ENCODE measurements around the gene ZSWIM5. TPM values are rescaled to one million over a fixed set of nuclear protein-coding genes. Genes with fewer than 3 reads are reported as not detected.
A peak's percentile ranks its signal among the peaks of the same experiment; 100 is the strongest.

The ZSWIM5 gene
- total RNA-seq, 1 experiment from 2014 or later = 1.4 TPM

DNA sequence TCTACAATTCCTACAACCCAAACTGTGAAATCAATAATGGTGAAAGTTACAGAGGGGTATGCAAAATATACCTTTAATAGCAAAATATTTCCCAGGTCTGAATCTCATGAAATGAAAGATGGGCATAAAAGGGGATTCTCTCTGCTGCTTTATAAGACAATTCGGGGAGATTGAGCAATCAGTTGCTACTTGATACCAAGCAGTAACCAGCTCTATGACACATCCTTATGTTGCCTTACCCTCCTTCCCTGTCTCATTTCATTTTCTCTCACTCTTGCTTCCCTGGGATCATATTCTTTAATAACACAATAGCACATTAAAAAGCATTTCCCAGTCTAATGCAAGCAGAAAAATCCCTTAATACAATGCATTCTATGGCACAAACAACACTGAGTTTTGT lies 29.0 kb downstream of the ZSWIM5 start:
- H3K27me3 ChIP-seq (ENCODE audit: low read length) = no peaks in the 10 kb centered on the region
- no peak overlapping the region for H3K4me3 ChIP-seq (ENCODE audit: low read length)
- ChIA-PET CTCF (no interaction called here), POLR2A (ENCODE audit: unreplicated experiment) (no interaction called here)
- BruUV-seq (replicated peaks) = no TSS peak
- no peaks in the 10 kb centered on the region for H3K79me2 ChIP-seq (ENCODE audit: low read length)
- H3K9me3 ChIP-seq (ENCODE audit: low read length) = no peaks in the 10 kb centered on the region
- H3K4me2 ChIP-seq (ENCODE audit: low read length) = no peak overlapping the region
- H3F3A ChIP-seq (ENCODE audit: low read length, unreplicated experiment) = no peaks in the 10 kb centered on the region
- no peaks in the 10 kb centered on the region for H3K36me3 ChIP-seq (ENCODE audit: low read depth, low read length)
- intact Hi-C loops (cut with micrococcal nuclease) = no loop called here
- H3K27ac ChIP-seq (ENCODE audit: low read length) = no peak overlapping the region
- H4K20me1 ChIP-seq (ENCODE audit: low read length) = no peaks in the 10 kb centered on the region
- TF ChIP-seq EZH2phosphoT487 (IDR thresholded peaks at IDR 0.05; ENCODE audit: borderline replicate concordance, low read length) (no peak), EZH2 (IDR thresholded peaks at IDR 0.05; ENCODE audit: low read length, unreplicated experiment) (no peak), CTCF (conservative IDR thresholded peaks at IDR 0.05; ENCODE audit: low read depth, low read length) (no peak)
- H2AFZ ChIP-seq (ENCODE audit: low read length) = no peak overlapping the region
- no peaks in the 10 kb centered on the region for H3K9me2 ChIP-seq (replicated peaks; ENCODE audit: low read length)
- peaks cover 4% of the 10 kb centered on the region for H3K4me1 ChIP-seq (ENCODE audit: insufficient read depth, low read length)
- 0 out of 2 replicates have a peak, but pooled peaks have one; percentile 35 for ATAC-seq
- DNase-seq = peak; percentile 36
- H3K9ac ChIP-seq (ENCODE audit: low read length) = no peak overlapping the region

GRCh38 chr1:45172764-45173163 lies 33.6 kb downstream of the ZSWIM5 start:
- H3K79me2 ChIP-seq (ENCODE audit: low read length) = no peaks in the 10 kb centered on the region
- POLR2A ChIA-PET (ENCODE audit: unreplicated experiment) = no interaction called here
- no peaks in the 10 kb centered on the region for H3K36me3 ChIP-seq (ENCODE audit: low read depth, low read length)
- no peak overlapping the region for H3K4me3 ChIP-seq (ENCODE audit: low read length)
- peaks cover 24% of the 10 kb centered on the region for H3K4me1 ChIP-seq (ENCODE audit: insufficient read depth, low read length)
- no peak overlapping the region for H3K9ac ChIP-seq (ENCODE audit: low read length)
- ATAC-seq (no peak), DNase-seq (no peak)
- H3K9me2 ChIP-seq (replicated peaks; ENCODE audit: low read length) = no peaks in the 10 kb centered on the region
- intact Hi-C loops (cut with micrococcal nuclease) = loop anchor here (2.0 kb wide), 1 partner anchor 34 kb away; the partner anchor contains the start of gene ZSWIM5
- H3K27ac ChIP-seq (ENCODE audit: low read length) = no peak overlapping the region
- no TSS peak for BruUV-seq (replicated peaks)
- H3K9me3 ChIP-seq (ENCODE audit: low read length) = no peaks in the 10 kb centered on the region
- H3K4me2 ChIP-seq (ENCODE audit: low read length) = peak overlapping the region; percentile 70
- no peaks in the 10 kb centered on the region for H3K27me3 ChIP-seq (ENCODE audit: low read length)
- no peak overlapping the region for H2AFZ ChIP-seq (ENCODE audit: low read length)
- TF ChIP-seq EZH2phosphoT487 (IDR thresholded peaks at IDR 0.05; ENCODE audit: borderline replicate concordance, low read length) = no peak
- no peak for TF ChIP-seq CTCF (conservative IDR thresholded peaks at IDR 0.05; ENCODE audit: low read depth, low read length)
- TF ChIP-seq EZH2 (IDR thresholded peaks at IDR 0.05; ENCODE audit: low read length, unreplicated experiment) = no peak
- CTCF ChIA-PET = no interaction called here
- no peaks in the 10 kb centered on the region for H3F3A ChIP-seq (ENCODE audit: low read length, unreplicated experiment)
- H4K20me1 ChIP-seq (ENCODE audit: low read length) = no peaks in the 10 kb centered on the region

DNA sequence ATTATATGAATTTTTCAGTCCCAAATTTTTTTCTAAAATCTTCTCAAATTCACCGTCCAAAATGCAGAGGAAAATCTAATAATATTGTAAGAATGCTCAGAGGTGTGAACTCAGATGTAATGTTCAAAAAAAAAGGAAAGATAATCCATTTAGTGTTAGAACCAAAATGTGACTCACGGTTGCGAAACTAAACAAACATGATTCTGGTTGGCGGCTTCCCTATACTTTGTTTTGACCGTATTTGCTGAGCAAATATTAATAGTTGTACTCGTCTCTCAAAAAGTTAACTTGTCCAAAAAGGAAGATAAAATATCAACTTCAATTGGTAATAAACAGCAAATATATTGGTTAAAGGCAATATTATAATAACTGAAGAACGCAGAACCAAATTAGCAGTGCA lies 34.4 kb downstream of the ZSWIM5 start:
- no peak overlapping the region for H3K9ac ChIP-seq (ENCODE audit: low read length)
- no peaks in the 10 kb centered on the region for H3F3A ChIP-seq (ENCODE audit: low read length, unreplicated experiment)
- H3K4me1 ChIP-seq (ENCODE audit: insufficient read depth, low read length) = peaks cover 24% of the 10 kb centered on the region
- TF ChIP-seq EZH2phosphoT487 (IDR thresholded peaks at IDR 0.05; ENCODE audit: borderline replicate concordance, low read length) (no peak), EZH2 (IDR thresholded peaks at IDR 0.05; ENCODE audit: low read length, unreplicated experiment) (no peak), CTCF (conservative IDR thresholded peaks at IDR 0.05; ENCODE audit: low read depth, low read length) (no peak)
- POLR2A ChIA-PET (ENCODE audit: unreplicated experiment) = no interaction called here
- H3K9me2 ChIP-seq (replicated peaks; ENCODE audit: low read length) = no peaks in the 10 kb centered on the region
- no peak overlapping the region for H3K27ac ChIP-seq (ENCODE audit: low read length)
- no peaks in the 10 kb centered on the region for H4K20me1 ChIP-seq (ENCODE audit: low read length)
- no peak overlapping the region for H2AFZ ChIP-seq (ENCODE audit: low read length)
- H3K79me2 ChIP-seq (ENCODE audit: low read length) = no peaks in the 10 kb centered on the region
- ATAC-seq (peak; percentile 87), DNase-seq (peak; percentile 89)
- intact Hi-C loops (cut with micrococcal nuclease) = loop anchor here (2.0 kb wide), 1 partner anchor 35 kb away; the partner anchor contains the start of gene ZSWIM5
- H3K4me2 ChIP-seq (ENCODE audit: low read length) = peak overlapping the region; percentile 70
- no peaks in the 10 kb centered on the region for H3K27me3 ChIP-seq (ENCODE audit: low read length)
- BruUV-seq (replicated peaks) = no TSS peak
- CTCF ChIA-PET = no interaction called here
- no peaks in the 10 kb centered on the region for H3K9me3 ChIP-seq (ENCODE audit: low read length)
- no peak overlapping the region; the same call in 1 of the 2 replicates for H3K4me3 ChIP-seq (ENCODE audit: low read length)
- no peaks in the 10 kb centered on the region for H3K36me3 ChIP-seq (ENCODE audit: low read depth, low read length)

All from PC-3 (cell line).